ENCODE results near the gene NTNG1. TPM values are rescaled to one million over a fixed set of nuclear protein-coding genes. Genes with fewer than 3 reads are reported as not detected.

Gene NTNG1
- total RNA-seq, 5 donors from 2014 or later (not counting 1 experiment from before 2014, with no cell fraction given): 0.13 TPM; not detected in 4

DNA sequence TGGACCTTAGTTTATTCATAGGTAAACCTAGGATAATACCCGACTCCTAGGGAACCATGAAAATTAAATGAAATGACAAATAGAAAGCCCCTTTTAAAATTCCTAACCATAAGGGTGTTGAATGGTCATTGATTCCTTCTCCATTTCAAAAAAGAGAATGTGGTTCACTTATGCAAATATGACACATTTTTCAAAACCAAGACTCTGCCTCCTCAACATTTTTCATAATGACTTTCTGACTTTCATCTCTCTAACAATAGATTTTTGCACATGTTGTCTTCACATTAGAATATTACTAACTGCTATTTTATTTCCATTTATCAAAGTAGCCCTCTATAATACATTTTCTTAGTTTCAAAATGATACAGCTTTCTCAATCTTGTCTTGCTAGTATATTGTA, 169.1 kb downstream of the NTNG1 start:
- CTCF ChIA-PET: no interaction called here
- Histone ChIP-seq H3K36me3 (ENCODE audit: control insufficient read depth in 2 of 2, extremely low read depth in 1 of 2, insufficient read depth in 1 of 2, low read length in 1 of 2) (no peaks in the 10 kb centered on the region), H3K27me3 (replicated peaks in 1 of 2; ENCODE audit: control insufficient read depth in 2 of 2, extremely low read depth in 1 of 2, insufficient read depth in 2 of 2, low read length in 1 of 2) (no peaks in the 10 kb centered on the region), H3K4me3 (ENCODE audit: control insufficient read depth in 1 of 2, extremely low read depth in 1 of 2, low read length in 1 of 2) (no peak overlapping the region), H3K27ac (ENCODE audit: low read length) (no peak overlapping the region), H3K9me3 (no peaks in the 10 kb centered on the region), H3K4me1 (ENCODE audit: control insufficient read depth in 1 of 2, extremely low read depth in 1 of 2, insufficient read depth in 2 of 2, low read length in 2 of 2) (no peaks in the 10 kb centered on the region)
- ATAC-seq (replicated peaks in 1 of 4) (no peak), DNase-seq (no peak)
- Mint-ChIP-seq H3K9me3 (peaks cover 0 to 4% (median 3%) of the 10 kb centered on the region in 3 donors), H3K4me3 (no peak overlapping the region), H3K4me1 (no peaks in the 10 kb centered on the region), H3K36me3 (no peaks in the 10 kb centered on the region), H3K27ac (no peak overlapping the region), H3K27me3 (peaks cover 0 to 4% of the 10 kb centered on the region in 2 donors)
- WGBS (ENCODE audit: insufficient coverage): no CpG with 5 or more reads among the region's 1 CpG
- POLR2A ChIA-PET: no interaction called here

DNA sequence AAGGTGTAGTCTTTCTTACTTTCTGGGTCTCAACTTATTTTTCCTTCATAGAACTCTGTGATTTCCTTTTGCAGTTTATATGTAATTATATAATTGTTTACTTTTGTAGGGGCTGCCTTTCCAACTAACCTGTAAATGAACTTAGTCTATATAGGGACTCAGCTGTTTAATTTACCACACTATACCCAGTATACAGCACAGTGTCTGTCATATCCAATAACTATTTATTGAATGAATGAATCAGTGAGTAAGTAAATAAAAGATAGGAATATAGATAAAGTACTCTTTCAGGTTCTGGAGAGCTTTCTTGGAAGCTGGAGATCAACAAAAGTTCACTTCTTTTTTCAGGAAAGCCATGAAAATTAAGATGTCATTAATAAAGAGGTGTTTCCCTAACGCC, 174.8 kb downstream of the NTNG1 start:
- POLR2A ChIA-PET: no interaction called here
- Mint-ChIP-seq H3K27ac (no peak overlapping the region), H3K4me3 (no peak overlapping the region), H3K27me3 (peaks cover 1 to 3% of the 10 kb centered on the region in 2 donors), H3K9me3 (no peaks in the 10 kb centered on the region), H3K4me1 (no peaks in the 10 kb centered on the region), H3K36me3 (no peaks in the 10 kb centered on the region)
- H3K27me3 ChIP-seq (replicated peaks in 1 of 2; ENCODE audit: control insufficient read depth in 2 of 2, extremely low read depth in 1 of 2, insufficient read depth in 2 of 2, low read length in 1 of 2): no peaks in the 10 kb centered on the region
- no peak overlapping the region for H3K4me3 ChIP-seq (ENCODE audit: control insufficient read depth in 1 of 2, extremely low read depth in 1 of 2, low read length in 1 of 2)
- CTCF ChIA-PET: no interaction called here
- H3K27ac ChIP-seq (ENCODE audit: low read length): no peak overlapping the region
- ATAC-seq (replicated peaks in 1 of 4): no peak
- 17% methylated on average over 1 of the region's 1 CpG for WGBS (ENCODE audit: insufficient coverage)
- H3K9me3 ChIP-seq: no peaks in the 10 kb centered on the region
- no peaks in the 10 kb centered on the region for H3K36me3 ChIP-seq (ENCODE audit: control insufficient read depth in 2 of 2, extremely low read depth in 1 of 2, insufficient read depth in 1 of 2, low read length in 1 of 2)
- no peak for DNase-seq
- no peaks in the 10 kb centered on the region for H3K4me1 ChIP-seq (ENCODE audit: control insufficient read depth in 1 of 2, extremely low read depth in 1 of 2, insufficient read depth in 2 of 2, low read length in 2 of 2)

DNA sequence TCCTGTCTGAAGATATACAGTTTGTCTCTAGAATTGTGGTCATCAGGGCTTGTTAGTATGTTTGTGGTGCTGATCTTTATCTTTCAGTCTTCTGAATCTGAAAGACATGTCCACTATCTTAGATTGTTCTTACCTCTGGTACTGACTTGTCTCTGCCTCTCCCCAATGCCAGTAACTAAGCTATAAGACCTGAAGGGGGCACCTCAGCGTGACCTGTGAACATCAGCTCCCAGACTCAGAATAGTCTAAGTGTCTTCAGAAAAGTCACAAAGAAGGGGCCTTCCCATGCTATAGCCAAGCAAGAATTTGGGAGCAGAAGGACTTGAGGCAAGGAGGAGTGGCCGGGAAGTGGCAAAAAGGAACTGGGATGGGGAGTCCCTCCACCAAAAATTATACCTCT, 178.1 kb downstream of the NTNG1 start:
- Histone ChIP-seq H3K4me1 (ENCODE audit: control insufficient read depth in 1 of 2, extremely low read depth in 1 of 2, insufficient read depth in 2 of 2, low read length in 2 of 2) (no peaks in the 10 kb centered on the region), H3K9me3 (no peaks in the 10 kb centered on the region), H3K4me3 (ENCODE audit: control insufficient read depth in 1 of 2, extremely low read depth in 1 of 2, low read length in 1 of 2) (no peak overlapping the region), H3K27ac (ENCODE audit: low read length) (no peak overlapping the region), H3K36me3 (ENCODE audit: control insufficient read depth in 2 of 2, extremely low read depth in 1 of 2, insufficient read depth in 1 of 2, low read length in 1 of 2) (no peaks in the 10 kb centered on the region), H3K27me3 (replicated peaks in 1 of 2; ENCODE audit: control insufficient read depth in 2 of 2, extremely low read depth in 1 of 2, insufficient read depth in 2 of 2, low read length in 1 of 2) (no peaks in the 10 kb centered on the region)
- H3K9me3 Mint-ChIP-seq: no peaks in the 10 kb centered on the region
- no peak overlapping the region for H3K27ac Mint-ChIP-seq
- H3K4me1 Mint-ChIP-seq: no peaks in the 10 kb centered on the region
- H3K27me3 Mint-ChIP-seq: peaks cover 0 to 6% of the 10 kb centered on the region in 2 donors
- ChIA-PET POLR2A (no interaction called here), CTCF (no interaction called here)
- ATAC-seq (replicated peaks in 1 of 4) (no peak), DNase-seq (no peak)
- WGBS (ENCODE audit: insufficient coverage): no CpG with 5 or more reads among the region's 2 CpGs
- H3K4me3 Mint-ChIP-seq: no peak overlapping the region
- no peaks in the 10 kb centered on the region for H3K36me3 Mint-ChIP-seq

DNA sequence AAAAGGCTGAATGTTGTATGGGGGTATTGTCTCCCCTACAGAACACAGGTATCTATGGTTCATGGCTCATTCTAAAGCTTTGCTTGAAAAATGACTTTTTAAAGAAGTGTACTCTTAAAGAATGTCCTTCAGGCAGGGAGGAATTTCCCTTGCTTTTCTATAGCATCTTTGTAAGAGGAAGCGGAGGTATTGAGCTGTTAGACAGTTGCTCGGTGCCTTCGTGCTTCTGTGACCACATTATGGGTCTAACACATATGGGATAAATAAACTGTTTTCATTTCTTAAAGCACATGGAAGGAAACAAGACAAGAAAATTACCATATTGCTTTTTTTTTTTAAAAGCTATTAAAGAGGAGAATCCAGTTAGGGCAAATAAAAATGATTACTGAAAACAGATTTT, 182.9 kb downstream of the NTNG1 start:
- H3K4me1 ChIP-seq (ENCODE audit: control insufficient read depth in 1 of 2, extremely low read depth in 1 of 2, insufficient read depth in 2 of 2, low read length in 2 of 2): no peaks in the 10 kb centered on the region
- DNase-seq (no peak), ATAC-seq (replicated peaks in 1 of 4) (no peak)
- ChIA-PET POLR2A (interaction anchor here in 1 of 2 donors (0.6 kb wide), 1 partner anchor 50 kb away, joined by 5 read pairs; no protein-coding TSS in a partner anchor), CTCF (no interaction called here)
- H3K9me3 ChIP-seq: no peaks in the 10 kb centered on the region
- H3K27me3 ChIP-seq (replicated peaks in 1 of 2; ENCODE audit: control insufficient read depth in 2 of 2, extremely low read depth in 1 of 2, insufficient read depth in 2 of 2, low read length in 1 of 2): no peaks in the 10 kb centered on the region
- Mint-ChIP-seq H3K27me3 (peaks cover 0 to 6% of the 10 kb centered on the region in 2 donors), H3K4me3 (no peak overlapping the region), H3K4me1 (no peaks in the 10 kb centered on the region), H3K36me3 (no peaks in the 10 kb centered on the region), H3K27ac (no peak overlapping the region), H3K9me3 (peaks cover 0 to 3% (median 0%) of the 10 kb centered on the region in 3 donors)
- H3K27ac ChIP-seq (ENCODE audit: low read length): no peak overlapping the region
- no CpG with 5 or more reads among the region's 3 CpGs for WGBS (ENCODE audit: insufficient coverage)
- no peak overlapping the region for H3K4me3 ChIP-seq (ENCODE audit: control insufficient read depth in 1 of 2, extremely low read depth in 1 of 2, low read length in 1 of 2)
- no peaks in the 10 kb centered on the region for H3K36me3 ChIP-seq (ENCODE audit: control insufficient read depth in 2 of 2, extremely low read depth in 1 of 2, insufficient read depth in 1 of 2, low read length in 1 of 2)

DNA sequence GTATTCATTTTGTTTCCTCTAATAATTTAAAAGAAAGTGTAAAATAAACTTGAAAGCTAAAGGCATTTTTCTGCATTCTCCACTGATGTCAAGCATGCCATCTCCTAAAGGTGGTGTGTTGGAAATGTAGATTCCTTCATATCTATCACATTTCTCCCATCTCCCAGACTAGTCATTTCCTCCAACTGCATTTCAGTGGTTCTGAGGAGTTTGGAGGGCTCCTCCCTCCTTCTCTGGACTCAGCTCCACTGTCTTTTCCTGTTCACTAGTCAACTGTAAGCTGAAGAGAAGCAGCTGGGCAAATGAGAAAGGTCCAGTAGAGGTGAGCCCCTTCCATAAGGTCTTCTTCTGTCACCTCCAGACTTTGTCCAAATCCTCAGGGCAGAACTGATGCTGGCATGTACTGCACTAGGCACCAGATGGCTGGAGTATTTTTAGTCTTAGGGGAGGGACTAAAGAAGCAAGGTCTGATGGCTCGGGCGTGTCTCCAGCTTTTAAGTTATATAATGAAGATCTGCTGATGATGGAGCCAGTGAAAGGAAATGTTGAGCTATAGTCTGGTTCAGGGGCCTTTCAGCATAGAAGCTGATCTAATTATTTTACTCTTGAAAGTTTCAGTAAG, 186.1 kb downstream of the NTNG1 start:
- H3K27me3 Mint-ChIP-seq: peaks cover 0 to 20% of the 10 kb centered on the region in 2 donors
- ChIA-PET CTCF (no interaction called here), POLR2A (no interaction called here)
- no peaks in the 10 kb centered on the region for H3K36me3 Mint-ChIP-seq
- Histone ChIP-seq H3K9me3 (no peaks in the 10 kb centered on the region), H3K36me3 (ENCODE audit: control insufficient read depth in 2 of 2, extremely low read depth in 1 of 2, insufficient read depth in 1 of 2, low read length in 1 of 2) (no peaks in the 10 kb centered on the region), H3K27ac (ENCODE audit: low read length) (no peak overlapping the region), H3K27me3 (replicated peaks in 1 of 2; ENCODE audit: control insufficient read depth in 2 of 2, extremely low read depth in 1 of 2, insufficient read depth in 2 of 2, low read length in 1 of 2) (no peaks in the 10 kb centered on the region), H3K4me1 (ENCODE audit: control insufficient read depth in 1 of 2, extremely low read depth in 1 of 2, insufficient read depth in 2 of 2, low read length in 2 of 2) (no peaks in the 10 kb centered on the region), H3K4me3 (ENCODE audit: control insufficient read depth in 1 of 2, extremely low read depth in 1 of 2, low read length in 1 of 2) (no peak overlapping the region)
- ATAC-seq (replicated peaks in 1 of 4): no peak
- H3K4me3 Mint-ChIP-seq: no peak overlapping the region
- DNase-seq: no peak
- H3K9me3 Mint-ChIP-seq: peaks cover 0 to 3% (median 0%) of the 10 kb centered on the region in 3 donors
- H3K4me1 Mint-ChIP-seq: no peaks in the 10 kb centered on the region
- H3K27ac Mint-ChIP-seq: no peak overlapping the region
- no CpG with 5 or more reads among the region's 2 CpGs for WGBS (ENCODE audit: insufficient coverage)

DNA sequence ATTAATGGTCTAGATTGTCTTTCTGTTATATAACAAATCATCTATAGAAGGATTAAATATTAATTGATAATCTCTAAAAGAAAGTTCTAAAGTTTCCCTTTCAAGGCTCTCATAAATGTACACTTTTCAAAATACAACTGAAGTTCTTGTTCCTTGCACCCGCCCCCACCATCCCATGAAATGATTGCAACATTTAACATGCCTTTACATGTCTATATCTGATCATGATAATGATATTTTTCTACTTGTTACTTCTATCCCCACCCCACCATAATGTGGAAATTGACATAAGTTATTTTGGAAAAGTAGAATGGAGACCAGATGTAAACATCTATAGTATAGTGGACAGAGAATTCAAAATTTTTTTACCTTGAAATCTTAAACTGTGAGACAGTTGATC, 186.6 kb downstream of the NTNG1 start:
- Mint-ChIP-seq H3K4me1 (no peaks in the 10 kb centered on the region), H3K9me3 (peaks cover 0 to 3% (median 0%) of the 10 kb centered on the region in 3 donors), H3K27ac (no peak overlapping the region), H3K36me3 (no peaks in the 10 kb centered on the region), H3K27me3 (peaks cover 0 to 18% of the 10 kb centered on the region in 2 donors), H3K4me3 (no peak overlapping the region)
- Histone ChIP-seq H3K27me3 (replicated peaks in 1 of 2; ENCODE audit: control insufficient read depth in 2 of 2, extremely low read depth in 1 of 2, insufficient read depth in 2 of 2, low read length in 1 of 2) (no peaks in the 10 kb centered on the region), H3K27ac (ENCODE audit: low read length) (no peak overlapping the region), H3K4me3 (ENCODE audit: control insufficient read depth in 1 of 2, extremely low read depth in 1 of 2, low read length in 1 of 2) (no peak overlapping the region), H3K9me3 (no peaks in the 10 kb centered on the region), H3K4me1 (ENCODE audit: control insufficient read depth in 1 of 2, extremely low read depth in 1 of 2, insufficient read depth in 2 of 2, low read length in 2 of 2) (no peaks in the 10 kb centered on the region), H3K36me3 (ENCODE audit: control insufficient read depth in 2 of 2, extremely low read depth in 1 of 2, insufficient read depth in 1 of 2, low read length in 1 of 2) (no peaks in the 10 kb centered on the region)
- DNase-seq (no peak), ATAC-seq (replicated peaks in 1 of 4) (no peak)
- ChIA-PET POLR2A (no interaction called here), CTCF (no interaction called here)
- WGBS (ENCODE audit: insufficient coverage): no CpG with 5 or more reads among the region's 1 CpG

DNA sequence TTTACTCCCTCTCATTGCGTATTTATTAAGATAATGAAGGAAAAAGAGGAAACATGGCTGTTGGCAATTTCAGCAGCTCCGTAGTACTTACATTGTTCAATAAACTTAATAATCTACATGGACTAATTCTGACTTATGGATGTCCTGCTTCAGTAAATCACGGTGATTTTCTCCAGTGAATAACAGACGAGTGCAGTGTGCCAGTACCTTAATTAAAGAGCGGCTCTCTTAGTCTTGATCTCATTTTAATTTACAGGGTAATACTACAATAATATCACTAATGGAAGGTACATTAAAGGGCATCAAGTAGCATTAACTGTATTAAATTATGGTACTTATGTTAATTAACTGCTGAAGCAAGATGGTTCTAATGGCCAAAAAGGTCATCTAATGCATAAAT, 187.2 kb downstream of the NTNG1 start:
- H3K27ac Mint-ChIP-seq: no peak overlapping the region
- no peak overlapping the region for H3K4me3 Mint-ChIP-seq

More for the DNA sequence above, 187.2 kb downstream of the NTNG1 start:
- ATAC-seq (replicated peaks in 1 of 4) (no peak), DNase-seq (no peak)
- Mint-ChIP-seq H3K27me3 (peaks cover 0 to 18% of the 10 kb centered on the region in 2 donors), H3K9me3 (peaks cover 0 to 3% (median 0%) of the 10 kb centered on the region in 3 donors), H3K4me1 (no peaks in the 10 kb centered on the region), H3K36me3 (no peaks in the 10 kb centered on the region)
- WGBS (ENCODE audit: insufficient coverage): no CpG with 5 or more reads among the region's 5 CpGs
- H3K27me3 ChIP-seq (replicated peaks in 1 of 2; ENCODE audit: control insufficient read depth in 2 of 2, extremely low read depth in 1 of 2, insufficient read depth in 2 of 2, low read length in 1 of 2): no peaks in the 10 kb centered on the region
- no peak overlapping the region for H3K27ac ChIP-seq (ENCODE audit: low read length)
- no peaks in the 10 kb centered on the region for H3K36me3 ChIP-seq (ENCODE audit: control insufficient read depth in 2 of 2, extremely low read depth in 1 of 2, insufficient read depth in 1 of 2, low read length in 1 of 2)
- POLR2A ChIA-PET: no interaction called here
- H3K4me1 ChIP-seq (ENCODE audit: control insufficient read depth in 1 of 2, extremely low read depth in 1 of 2, insufficient read depth in 2 of 2, low read length in 2 of 2): no peaks in the 10 kb centered on the region
- H3K4me3 ChIP-seq (ENCODE audit: control insufficient read depth in 1 of 2, extremely low read depth in 1 of 2, low read length in 1 of 2): no peak overlapping the region
- CTCF ChIA-PET: no interaction called here
- no peaks in the 10 kb centered on the region for H3K9me3 ChIP-seq
